Muscle layer of duodenum (tissue), 2 donors: Measurements from ENCODE around the gene GRIN2B.

Experiments
- H3K27ac ChIP-seq: one replicate; pipeline ENCODE4 v1.7.0; 2013; ENCODE audit warnings: mild to moderate bottlenecking, low read length
- H3K27me3 ChIP-seq: one replicate; pipeline ENCODE4 v1.7.0; 2013; ENCODE audit warnings: low read depth, mild to moderate bottlenecking, control low read depth, low read length
- H3K36me3 ChIP-seq, 2 donors: one replicate each; pipeline ENCODE4 v1.7.0; 2013; ENCODE audit warnings: low read length in 2 of 2, control low read depth in 1 of 2, mild to moderate bottlenecking in 1 of 2; ENCODE audit not compliant: insufficient read depth in 2 of 2, control insufficient read depth in 1 of 2
- H3K4me1 ChIP-seq, 2 donors: one replicate each; pipeline ENCODE4 v1.7.0; 2013; ENCODE audit warnings: low read length in 2 of 2, mild to moderate bottlenecking in 2 of 2, control low read depth in 1 of 2, moderate library complexity in 1 of 2; ENCODE audit not compliant: insufficient read depth in 2 of 2, control insufficient read depth in 1 of 2
- H3K4me3 ChIP-seq, 2 donors: one replicate each; pipeline ENCODE4 v1.7.0; 2013; ENCODE audit warnings: low read length in 2 of 2, low read depth in 1 of 2, mild to moderate bottlenecking in 1 of 2
- H3K9me3 ChIP-seq, 2 donors: one replicate each; pipeline ENCODE4 v1.7.0; 2013; ENCODE audit warnings: low read length in 2 of 2, control low read depth in 1 of 2, mild to moderate bottlenecking in 1 of 2; ENCODE audit not compliant: control insufficient read depth in 1 of 2
- donor health status: healthy.

GRIN2B gene

DNA sequence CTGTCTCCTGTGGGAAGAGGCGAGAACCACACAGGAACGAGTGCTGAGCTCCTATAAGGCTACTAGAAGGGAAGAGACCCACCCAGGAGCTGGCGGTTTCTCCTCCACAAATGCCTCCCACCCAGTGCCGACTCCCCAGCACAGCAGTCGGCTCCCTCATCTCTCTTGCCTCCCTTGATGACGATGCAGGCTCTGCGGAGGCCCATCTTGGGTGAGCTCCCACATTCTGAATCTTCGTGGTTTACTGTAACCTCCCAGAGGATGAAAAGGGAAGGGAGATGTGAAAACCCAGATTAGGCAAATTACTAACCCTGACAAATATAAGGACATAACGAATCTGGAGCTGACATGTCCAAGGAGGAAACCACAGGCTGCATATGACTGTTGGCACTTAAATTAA is 23.8 kb downstream of the GRIN2B start:
- Histone ChIP-seq H3K36me3 (no peaks in the 10 kb centered on the region), H3K9me3 (no peaks in the 10 kb centered on the region), H3K27ac (no peak overlapping the region), H3K27me3 (no peaks in the 10 kb centered on the region), H3K4me1 (no peaks in the 10 kb centered on the region), H3K4me3 (no peak overlapping the region)

DNA sequence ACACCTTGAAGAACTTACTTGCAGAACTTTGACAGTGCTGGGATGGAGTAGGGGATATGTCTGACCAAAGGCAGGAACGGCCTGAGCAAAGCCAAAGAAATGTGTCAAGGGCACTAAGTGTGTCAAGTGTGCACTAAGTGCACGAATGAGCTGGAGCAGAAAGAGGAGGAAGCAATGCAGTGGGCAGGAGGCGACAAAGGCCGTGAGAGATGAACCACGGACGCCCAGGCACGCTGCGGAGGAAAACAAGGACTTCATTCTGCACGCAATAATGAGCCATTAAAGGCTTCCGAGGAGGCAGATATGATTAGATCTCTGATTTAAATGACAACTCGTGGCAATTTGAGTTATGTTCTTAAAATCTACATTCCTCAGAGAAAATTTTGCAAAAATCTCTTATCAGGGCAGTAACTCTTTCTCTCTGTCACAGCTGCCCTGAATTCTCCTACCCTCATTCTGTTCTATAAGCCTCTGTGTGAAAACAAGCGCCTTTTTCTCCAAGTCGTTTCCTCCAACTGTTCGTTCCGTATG is 25.3 kb downstream of the GRIN2B start:
- Histone ChIP-seq H3K36me3 (no peaks in the 10 kb centered on the region), H3K4me3 (no peak overlapping the region), H3K4me1 (no peaks in the 10 kb centered on the region), H3K27me3 (no peaks in the 10 kb centered on the region), H3K9me3 (no peaks in the 10 kb centered on the region), H3K27ac (no peak overlapping the region)

DNA sequence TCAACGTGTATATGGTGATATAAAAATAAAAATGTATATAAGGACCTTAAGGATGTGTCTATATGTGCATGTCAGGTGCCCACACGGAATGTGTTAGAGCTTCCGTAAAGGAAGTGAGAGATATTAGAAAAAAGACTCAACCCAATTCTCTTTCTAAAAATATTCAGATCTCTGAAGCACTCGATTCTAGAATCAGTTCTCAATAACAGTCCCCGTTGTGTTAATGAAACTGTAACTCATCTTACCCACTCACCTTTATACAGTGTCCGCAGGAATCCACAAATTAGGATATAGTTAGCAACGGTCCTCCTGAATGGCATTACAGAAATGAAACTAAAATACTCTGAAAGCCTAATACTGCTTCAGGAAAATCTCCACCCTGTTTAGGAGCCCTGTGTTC is 29.3 kb downstream of the GRIN2B start:
- Histone ChIP-seq H3K4me3 (no peak overlapping the region), H3K36me3 (no peaks in the 10 kb centered on the region), H3K27me3 (no peaks in the 10 kb centered on the region), H3K4me1 (no peaks in the 10 kb centered on the region), H3K27ac (no peak overlapping the region), H3K9me3 (no peaks in the 10 kb centered on the region)

DNA sequence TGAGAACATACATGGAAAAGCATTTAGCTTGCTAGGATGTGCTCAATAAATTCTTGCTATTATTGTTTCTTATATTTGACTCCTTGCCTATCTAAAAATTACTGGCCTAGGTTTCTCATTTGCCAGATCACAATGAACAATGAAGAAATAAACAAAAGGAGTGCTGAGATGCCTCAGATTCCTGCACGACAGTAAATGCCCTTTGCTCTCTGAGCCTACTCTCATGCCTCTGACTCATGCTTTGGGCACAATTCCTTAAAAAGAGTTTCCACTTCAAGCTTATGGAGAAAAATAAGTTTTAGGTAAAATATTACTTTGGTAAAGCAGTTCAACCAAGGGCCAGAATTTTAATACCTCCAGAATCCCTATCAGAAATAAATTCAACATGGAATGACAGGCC is 30.9 kb downstream of the GRIN2B start:
- H3K4me3 ChIP-seq = no peak overlapping the region
- no peaks in the 10 kb centered on the region for H3K36me3 ChIP-seq
- no peaks in the 10 kb centered on the region for H3K9me3 ChIP-seq
- H3K27me3 ChIP-seq = no peaks in the 10 kb centered on the region
- H3K4me1 ChIP-seq = no peaks in the 10 kb centered on the region
- no peak overlapping the region for H3K27ac ChIP-seq

DNA sequence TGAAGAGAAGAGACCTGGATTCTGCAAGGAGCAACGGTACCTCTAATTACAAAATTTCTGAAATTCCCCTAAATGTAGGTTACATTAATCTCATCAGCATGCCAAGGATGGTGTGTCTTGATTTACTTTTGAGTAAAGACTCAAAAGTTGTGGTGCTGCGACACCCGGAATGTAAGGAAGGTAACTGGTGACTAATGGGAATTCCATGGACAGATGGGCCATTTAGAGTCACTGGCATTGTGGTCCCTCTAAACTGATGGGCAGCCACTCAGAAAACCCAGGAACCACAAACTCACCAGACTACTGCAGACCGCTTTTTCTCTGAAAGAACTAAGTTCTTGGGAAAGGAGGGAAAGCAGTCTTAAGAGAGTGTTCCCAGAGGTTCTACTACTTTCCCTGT is 32.8 kb downstream of the GRIN2B start:
- no peaks in the 10 kb centered on the region for H3K9me3 ChIP-seq
- H3K4me3 ChIP-seq = no peak overlapping the region
- H3K4me1 ChIP-seq = no peaks in the 10 kb centered on the region
- no peak overlapping the region for H3K27ac ChIP-seq
- no peaks in the 10 kb centered on the region for H3K36me3 ChIP-seq
- no peaks in the 10 kb centered on the region for H3K27me3 ChIP-seq

DNA sequence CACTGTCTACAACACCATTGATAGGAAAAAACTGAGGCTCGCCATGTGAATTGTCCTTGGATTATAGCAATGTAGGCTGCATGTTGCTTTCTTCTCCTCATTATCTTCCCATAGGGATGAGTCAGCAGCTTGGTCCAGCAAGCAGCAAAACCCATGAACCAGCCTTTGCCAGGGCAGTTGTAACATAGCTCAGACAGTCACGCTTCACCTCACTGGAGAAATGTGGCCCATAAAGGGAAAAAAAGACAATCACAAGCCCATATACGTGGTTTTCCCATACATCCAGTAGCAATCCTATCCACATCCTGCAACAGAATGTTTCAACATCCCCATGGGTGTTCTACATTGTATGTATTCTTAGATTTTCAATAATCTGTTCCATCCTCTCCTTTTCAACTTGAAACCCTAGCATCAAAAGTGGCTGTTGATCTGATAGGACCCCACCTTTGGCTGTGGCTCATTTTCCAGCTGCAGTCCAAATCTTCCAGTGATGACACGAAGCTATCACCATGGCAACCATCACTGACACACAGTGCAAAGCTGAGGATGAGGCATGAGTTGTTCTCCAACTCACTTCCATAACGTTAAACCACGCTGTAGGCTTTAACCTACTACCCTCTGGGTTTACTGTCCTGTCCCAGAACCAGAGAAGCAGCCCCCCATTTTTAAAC is 34.0 kb downstream of the GRIN2B start:
- H3K4me1 ChIP-seq = no peaks in the 10 kb centered on the region
- no peaks in the 10 kb centered on the region for H3K27me3 ChIP-seq
- H3K36me3 ChIP-seq = no peaks in the 10 kb centered on the region
- no peak overlapping the region for H3K27ac ChIP-seq
- H3K4me3 ChIP-seq = no peak overlapping the region
- H3K9me3 ChIP-seq = no peaks in the 10 kb centered on the region

DNA sequence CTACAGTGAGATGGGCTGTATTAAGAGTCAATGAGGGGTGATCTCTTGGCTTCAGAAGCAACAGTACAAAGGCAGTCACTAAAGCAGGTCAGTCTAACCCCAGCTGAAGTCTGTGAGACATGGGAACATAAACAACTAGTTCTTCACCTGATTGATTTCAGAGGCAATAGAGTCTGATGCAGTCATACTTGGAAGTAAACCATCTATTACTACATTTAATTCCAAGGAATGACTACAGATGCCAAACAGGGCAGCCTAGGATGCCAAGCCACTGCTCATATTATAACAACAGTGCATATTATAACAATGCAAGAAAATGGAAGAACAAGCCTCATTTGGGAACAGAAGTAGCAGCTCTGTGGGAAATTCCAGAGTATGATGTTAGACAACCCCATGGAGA is 35.8 kb downstream of the GRIN2B start:
- no peaks in the 10 kb centered on the region for H3K9me3 ChIP-seq
- H3K27me3 ChIP-seq = no peaks in the 10 kb centered on the region
- H3K27ac ChIP-seq = no peak overlapping the region
- H3K4me3 ChIP-seq = no peak overlapping the region
- no peaks in the 10 kb centered on the region for H3K36me3 ChIP-seq
- H3K4me1 ChIP-seq = no peaks in the 10 kb centered on the region

DNA sequence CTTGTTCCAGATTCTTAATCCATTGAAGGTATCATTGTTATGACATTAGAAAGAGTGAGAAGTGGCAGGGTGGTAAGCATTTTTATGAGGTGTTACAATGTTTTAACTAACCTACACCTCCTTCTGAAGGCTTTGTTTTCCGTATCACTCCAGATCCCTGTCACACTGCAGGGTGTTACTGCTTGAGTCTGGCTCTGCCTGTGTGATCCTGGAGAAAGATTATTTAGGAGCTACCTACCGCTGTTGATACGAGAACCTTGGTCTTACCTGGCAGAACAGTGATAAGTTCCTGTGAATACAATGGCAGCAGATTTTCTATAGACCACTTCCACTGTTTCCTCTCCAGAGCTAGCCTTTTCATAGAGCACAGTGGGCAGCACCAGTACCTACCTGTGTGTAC is 36.2 kb downstream of the GRIN2B start:
- Histone ChIP-seq H3K9me3 (no peaks in the 10 kb centered on the region), H3K27ac (no peak overlapping the region), H3K4me3 (no peak overlapping the region), H3K4me1 (no peaks in the 10 kb centered on the region), H3K27me3 (no peaks in the 10 kb centered on the region), H3K36me3 (no peaks in the 10 kb centered on the region)

DNA sequence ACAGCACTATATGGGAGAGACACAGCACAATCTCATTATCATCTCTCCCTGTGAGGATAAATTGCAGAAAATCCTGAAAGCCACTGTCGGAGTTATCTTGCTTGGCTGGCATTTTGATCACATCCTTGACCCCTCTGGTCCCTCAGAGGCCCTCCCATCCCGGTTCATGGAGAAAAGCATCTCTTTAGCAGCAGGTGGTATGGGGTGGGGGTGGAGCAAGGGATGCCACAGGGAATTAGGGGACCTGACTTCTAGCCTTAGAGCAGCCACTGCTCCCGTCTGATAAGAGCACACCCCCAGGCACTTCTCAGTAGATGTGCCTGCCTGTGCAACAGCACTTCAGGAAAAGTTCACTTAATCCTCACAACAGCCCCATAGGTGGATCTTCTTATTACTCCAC is 38.6 kb downstream of the GRIN2B start:
- Histone ChIP-seq H3K27me3 (no peaks in the 10 kb centered on the region), H3K4me3 (no peak overlapping the region), H3K9me3 (peaks cover 0 to 4% of the 10 kb centered on the region in 2 donors), H3K27ac (no peak overlapping the region), H3K4me1 (no peaks in the 10 kb centered on the region), H3K36me3 (no peaks in the 10 kb centered on the region)

DNA sequence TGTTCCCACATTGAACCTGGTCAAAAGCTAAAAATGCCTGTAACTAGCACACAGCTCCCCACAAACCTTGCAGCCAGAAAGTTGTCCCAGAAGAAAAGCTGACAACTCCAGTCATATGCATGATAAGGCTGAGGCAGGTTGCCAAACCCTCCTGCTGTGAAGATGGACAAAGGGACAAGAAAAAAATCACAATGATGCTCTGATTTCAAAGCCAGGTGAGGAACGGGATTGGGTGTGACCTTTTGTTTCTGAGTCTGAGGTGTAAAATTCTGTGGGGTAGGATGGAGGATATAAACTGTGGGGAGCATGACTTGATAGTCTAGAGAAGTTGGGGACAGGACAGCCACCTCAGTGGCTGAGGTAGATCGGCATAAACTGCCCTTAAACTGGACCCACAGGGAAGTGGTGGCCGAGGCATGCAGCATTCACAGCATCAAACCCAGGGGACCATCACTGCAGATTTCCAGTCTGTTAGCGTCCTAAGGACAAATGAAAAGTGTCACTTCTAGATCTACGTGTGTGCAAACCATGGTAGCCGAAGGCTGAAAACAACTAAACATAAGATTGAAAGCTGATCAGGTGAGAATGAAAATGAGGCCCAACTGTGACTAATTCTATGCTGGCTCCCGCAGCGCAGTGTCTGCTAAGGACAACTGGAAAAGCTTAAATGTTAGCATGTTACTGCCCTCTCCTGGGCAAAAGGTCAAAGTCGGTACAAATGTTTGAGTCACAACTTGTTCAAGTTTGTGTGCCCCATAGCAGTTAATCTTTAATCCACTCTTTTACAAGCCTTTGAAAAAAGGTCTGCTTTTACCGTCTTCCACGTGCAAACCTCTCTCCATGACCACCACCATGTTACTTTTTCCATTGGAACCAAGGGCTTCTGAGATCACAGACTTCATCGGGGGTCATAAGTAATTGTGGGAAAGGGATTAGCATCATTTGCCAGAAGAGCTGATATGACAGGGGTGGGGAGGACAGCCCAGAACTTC is 39.8 kb downstream of the GRIN2B start:
- Histone ChIP-seq H3K27ac (no peak overlapping the region), H3K4me3 (no peak overlapping the region), H3K4me1 (no peaks in the 10 kb centered on the region), H3K36me3 (no peaks in the 10 kb centered on the region), H3K27me3 (no peaks in the 10 kb centered on the region), H3K9me3 (peaks cover 0 to 4% of the 10 kb centered on the region in 2 donors)

DNA sequence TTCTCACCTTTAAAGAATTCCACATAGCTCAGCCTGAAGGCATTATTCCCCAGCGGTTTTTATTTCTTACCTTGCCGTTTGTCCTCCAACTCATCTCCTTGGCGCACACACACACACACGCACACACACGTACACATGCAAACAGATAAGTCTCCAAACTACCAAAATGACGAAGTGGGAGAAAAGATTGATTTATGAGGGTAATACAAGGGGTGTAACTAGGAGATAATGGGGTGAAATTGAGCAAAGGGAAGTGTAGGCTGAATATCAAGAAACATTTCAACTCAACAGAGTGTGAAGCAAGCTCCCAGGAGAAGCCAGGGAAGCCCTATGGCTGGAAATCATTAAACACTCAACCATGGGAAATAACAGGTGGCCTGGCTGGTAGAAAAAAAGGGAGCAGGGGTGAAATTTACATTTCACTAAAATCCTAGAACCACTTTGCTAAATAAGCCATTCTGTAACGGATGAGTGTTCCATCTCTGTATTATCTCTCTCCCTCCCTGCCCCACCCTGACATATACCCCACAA is 41.0 kb downstream of the GRIN2B start:
- H3K4me3 ChIP-seq = no peak overlapping the region
- H3K27me3 ChIP-seq = no peaks in the 10 kb centered on the region
- peaks cover 3 to 4% of the 10 kb centered on the region in 2 donors for H3K9me3 ChIP-seq
- H3K27ac ChIP-seq = no peak overlapping the region
- no peaks in the 10 kb centered on the region for H3K4me1 ChIP-seq
- H3K36me3 ChIP-seq = no peaks in the 10 kb centered on the region
